WERI-Rb-1 (cell line): ENCODE measurements around the gene HMCN2.
A peak's percentile ranks its signal among the peaks of the same experiment; 100 is the strongest.
"Not testable (repeated sequence)": the region's sequence is repeated elsewhere in the genome, so short reads cannot be mapped to it uniquely, and the experiment has no call there.

Source experiments
- DNase-seq: peaks from one replicate; pipeline ENCODE4 v3.0.0-alpha.2; 2020
- H3K27ac ChIP-seq: fragments of 250-450 bp; sonication (Bioruptor Pico); 2 replicates; pipeline ENCODE4 v1.5.1; 2020; ENCODE audit warnings: mild to moderate bottlenecking, moderate library complexity
- H3K27me3 ChIP-seq: fragments of 250-450 bp; sonication (Bioruptor Pico); 2 replicates; pipeline ENCODE4 v1.5.1; 2021; ENCODE audit warnings: mild to moderate bottlenecking, low read depth, moderate library complexity; ENCODE audit not compliant: insufficient read depth, severe bottlenecking
- H3K36me3 ChIP-seq: fragments of 250-450 bp; sonication (Bioruptor Pico); 2 replicates; pipeline ENCODE4 v1.5.1; 2020; ENCODE audit warnings: mild to moderate bottlenecking, moderate library complexity
- H3K4me3 ChIP-seq: 2 replicates; pipeline ENCODE4 v1.5.1; 2011; ENCODE audit warnings: low read depth, mild to moderate bottlenecking, control low read depth, low read length
- H3K9me3 ChIP-seq: fragments of 250-450 bp; sonication (Bioruptor Pico); 2 replicates; pipeline ENCODE4 v1.5.1; 2021; ENCODE audit warnings: mild to moderate bottlenecking, moderate library complexity; ENCODE audit not compliant: severe bottlenecking
- CTCF ChIP-seq: IDR thresholded peaks from 2 replicates; pipeline ENCODE4 v1.5.1; 2011; ENCODE audit warnings: low read depth, mild to moderate bottlenecking, control low read depth, inconsistent platforms, low read length

Gene HMCN2

GRCh38 chr9:130245474-130245873 lies 20.1 kb upstream of the HMCN2 start:
- no peak for TF ChIP-seq CTCF

GRCh38 chr9:130246126-130246525 lies 19.4 kb upstream of the HMCN2 start:
- no peaks in the 10 kb centered on the region for H3K27me3 ChIP-seq

More at GRCh38 chr9:130245474-130245873, 20.1 kb upstream of the HMCN2 start:
- H3K9me3 ChIP-seq, result no peaks in the 10 kb centered on the region
- no peak for DNase-seq
- H3K27ac ChIP-seq, result no peak overlapping the region
- no peaks in the 10 kb centered on the region for H3K36me3 ChIP-seq
- H3K4me3 ChIP-seq, result no peak overlapping the region
- no peaks in the 10 kb centered on the region for H3K27me3 ChIP-seq

GRCh38 chr9:130254747-130255630 lies 10.6 kb upstream of the HMCN2 start:
- H3K9me3 ChIP-seq, result no peaks in the 10 kb centered on the region
- H3K36me3 ChIP-seq, result no peaks in the 10 kb centered on the region
- DNase-seq, result no peak
- no peak for TF ChIP-seq CTCF
- no peak overlapping the region for H3K27ac ChIP-seq
- no peak overlapping the region for H3K4me3 ChIP-seq
- H3K27me3 ChIP-seq, result no peaks in the 10 kb centered on the region

More at GRCh38 chr9:130246126-130246525, 19.4 kb upstream of the HMCN2 start:
- Histone ChIP-seq H3K27ac (no peak overlapping the region), H3K36me3 (no peaks in the 10 kb centered on the region), H3K4me3 (no peak overlapping the region), H3K9me3 (no peaks in the 10 kb centered on the region)
- TF ChIP-seq CTCF, result no peak
- DNase-seq, result no peak

DNA sequence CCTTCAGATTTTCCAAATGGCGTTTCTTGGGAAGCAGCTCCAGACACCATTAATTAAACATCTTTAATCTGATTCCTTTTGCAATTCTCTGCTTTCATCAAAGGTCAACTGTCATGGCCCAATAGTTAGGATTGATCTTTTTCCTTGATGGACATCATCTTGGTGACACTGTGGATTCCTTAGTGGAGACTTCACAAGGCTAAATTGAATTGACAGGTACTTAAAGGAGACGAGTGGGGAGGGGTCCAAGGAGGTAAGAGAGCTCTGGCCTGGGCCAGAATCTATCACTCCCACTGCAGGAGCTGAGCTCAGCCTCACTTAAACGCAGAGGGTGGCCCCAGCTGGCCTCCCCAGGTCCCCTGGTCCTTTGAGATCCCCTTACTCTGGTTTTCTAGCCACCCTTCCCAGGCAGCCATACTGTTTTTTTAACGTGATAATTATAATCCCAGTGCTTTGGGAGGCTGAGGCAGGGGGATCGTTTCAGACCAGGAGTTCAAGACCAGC lies 9.9 kb upstream of the HMCN2 start:
- H3K9me3 ChIP-seq, result no peaks in the 10 kb centered on the region
- TF ChIP-seq CTCF, result no peak
- no peak for DNase-seq
- H3K36me3 ChIP-seq, result no peaks in the 10 kb centered on the region
- no peak overlapping the region for H3K27ac ChIP-seq
- H3K4me3 ChIP-seq, result no peak overlapping the region
- H3K27me3 ChIP-seq, result no peaks in the 10 kb centered on the region

DNA sequence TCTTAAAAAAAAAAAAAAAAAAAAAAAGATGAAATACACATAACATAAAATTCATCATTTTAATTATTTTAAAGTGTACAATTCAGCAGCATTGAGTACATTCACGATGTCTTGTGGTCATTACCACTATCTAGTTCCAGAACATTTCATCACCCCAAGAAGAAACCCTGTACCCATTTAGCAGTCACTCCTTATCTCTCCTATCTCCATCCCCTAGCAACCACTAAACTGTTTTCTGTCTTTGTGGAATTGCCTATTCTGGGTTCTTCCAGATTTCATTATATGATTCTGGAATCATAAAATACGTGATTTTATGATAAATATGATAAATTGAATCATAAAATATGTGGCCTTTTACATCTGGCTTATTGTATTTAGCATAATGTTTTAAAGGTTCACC lies 8.9 kb upstream of the HMCN2 start:
- H3K27me3 ChIP-seq, result no peaks in the 10 kb centered on the region
- no peak for TF ChIP-seq CTCF
- no peak overlapping the region for H3K27ac ChIP-seq
- H3K36me3 ChIP-seq, result no peaks in the 10 kb centered on the region
- H3K4me3 ChIP-seq, result no peak overlapping the region
- DNase-seq, result no peak
- H3K9me3 ChIP-seq, result no peaks in the 10 kb centered on the region

DNA sequence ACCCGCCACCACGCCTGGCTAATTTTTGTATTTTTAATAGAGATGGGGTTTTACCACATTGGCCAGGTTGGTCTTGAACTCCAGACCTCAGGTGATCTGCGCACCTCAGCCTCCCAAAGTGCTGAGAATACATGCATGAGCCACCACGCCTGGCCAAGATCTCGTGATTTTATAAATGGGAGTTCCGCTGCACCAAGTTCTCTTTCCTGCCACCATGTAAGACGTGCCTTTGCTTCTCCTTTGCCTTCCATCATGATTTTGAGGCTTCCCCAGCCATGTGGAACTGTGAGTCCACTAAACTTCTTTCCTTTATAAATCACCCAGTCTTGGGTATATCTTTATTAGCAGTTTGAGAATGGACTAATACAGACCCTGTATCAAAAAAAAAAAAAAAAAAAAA lies 7.4 kb upstream of the HMCN2 start:
- H3K4me3 ChIP-seq, H3K27ac ChIP-seq, H3K36me3 ChIP-seq, H3K27me3 ChIP-seq, H3K9me3 ChIP-seq: not testable (repeated sequence)
- DNase-seq, result peak; percentile 2
